A673 (cell line): Measurements from ENCODE around the gene FHIT.

Experiments used
- CTCF ChIP-seq: fragments of 300-800, 200-600 bp; sonication (generic); conservative IDR thresholded peaks from 2 replicates; pipeline ENCODE4 v1.5.1; 2017; ENCODE audit warnings: low read depth, mild to moderate bottlenecking, antibody characterized with exemption, low read length, moderate library complexity, mixed read lengths
- EZH2 ChIP-seq: fragments of 200-600 bp; sonication (generic); IDR thresholded peaks from 2 replicates; pipeline ENCODE4 v1.6.1; 2017; ENCODE audit warnings: borderline replicate concordance, low read depth, mild to moderate bottlenecking, mixed read lengths, antibody characterized with exemption, low read length; ENCODE audit not compliant: poor library complexity, severe bottlenecking

- TF ChIP-seq EZH2, result no peak
- TF ChIP-seq CTCF, result no peak
These were observed 1010.8 kb downstream of the FHIT start for GRCh38 chr3:60240492-60240891.
